Measurements from ENCODE around the gene MSI2. TPM values are rescaled to one million over a fixed set of nuclear protein-coding genes. Genes with fewer than 3 reads are reported as not detected.

Gene MSI2
- total RNA-seq, 2 donors from 2014 or later: 53.1 to 74.0 TPM

DNA sequence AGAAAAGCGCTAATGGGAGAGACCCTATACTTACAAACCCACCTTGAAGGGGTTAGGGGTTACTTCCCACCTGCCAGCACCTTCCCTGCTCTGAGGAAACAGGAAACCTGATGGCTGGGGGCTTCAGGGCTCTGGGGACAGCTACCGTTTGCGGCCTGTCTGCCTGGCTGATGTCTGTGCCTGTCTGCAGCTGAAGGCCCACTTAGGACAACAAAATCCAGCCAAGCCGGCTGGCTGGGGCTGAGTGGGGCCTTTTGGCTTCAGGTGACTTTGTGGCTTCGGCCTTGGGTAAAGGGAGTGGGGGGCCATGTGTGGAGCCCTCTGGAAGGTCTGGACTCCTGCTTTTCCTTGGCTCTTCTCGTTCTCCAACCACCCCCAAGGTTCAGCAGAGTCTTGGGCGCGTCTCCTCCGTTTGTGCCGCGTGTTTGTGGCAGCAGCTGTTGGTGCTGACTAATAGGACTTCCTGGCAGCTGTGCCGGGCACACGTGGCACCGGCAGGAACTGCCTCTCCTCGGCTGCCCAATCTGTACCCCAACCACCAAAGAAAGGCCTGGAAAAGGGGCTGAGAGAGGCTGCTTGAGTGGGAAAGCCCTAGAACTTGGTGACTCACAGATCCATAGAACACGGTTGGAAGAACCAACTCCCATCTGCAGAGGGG is 186.7 kb downstream of the MSI2 start:
- Histone ChIP-seq H3K4me3 (no peak overlapping the region), H3K36me3 (no peaks in the 10 kb centered on the region), H3K27ac (no peak overlapping the region), H3K9me3 (no peaks in the 10 kb centered on the region), H3K27me3 (replicated peaks; ENCODE audit: insufficient read depth) (no peaks in the 10 kb centered on the region), H3K4me1 (replicated peaks) (peaks cover 5% of the 10 kb centered on the region)
- WGBS: 51% methylated on average over 16 of the region's 16 CpGs
- intact Hi-C loops (cut with DNase I): no loop called here
- peak; percentile 45 for DNase-seq (ENCODE audit: low spot score)
- no peak for TF ChIP-seq POLR2A (IDR thresholded peaks at IDR 0.05)
- TF ChIP-seq POLR2AphosphoS5 (IDR thresholded peaks at IDR 0.05): peak; percentile 30

DNA sequence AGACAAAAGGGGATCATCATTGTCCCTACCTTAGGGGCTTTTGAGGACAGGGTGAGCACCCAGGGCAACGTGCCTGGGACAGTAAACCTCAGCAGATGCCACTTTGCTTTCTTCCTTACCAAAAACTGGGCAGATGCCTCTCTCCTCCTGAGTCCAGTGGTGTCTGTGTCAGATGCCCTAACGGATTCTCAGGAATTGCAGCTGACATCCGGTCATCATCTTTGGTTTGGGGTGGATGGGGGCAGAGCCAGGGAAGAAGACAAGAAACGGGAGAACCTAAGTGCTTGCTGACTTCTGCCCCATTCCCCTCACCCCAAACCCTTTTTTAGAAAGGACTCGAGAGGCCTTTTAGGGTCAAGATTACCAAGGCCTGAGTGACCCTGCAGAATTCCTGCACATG is 187.5 kb downstream of the MSI2 start:
- H3K27me3 ChIP-seq (replicated peaks; ENCODE audit: insufficient read depth): no peaks in the 10 kb centered on the region
- H3K4me3 ChIP-seq: no peak overlapping the region
- no peaks in the 10 kb centered on the region for H3K9me3 ChIP-seq
- no peak for TF ChIP-seq POLR2A (IDR thresholded peaks at IDR 0.05)
- TF ChIP-seq POLR2AphosphoS5 (IDR thresholded peaks at IDR 0.05): no peak
- TF ChIP-seq, protein P1, sequence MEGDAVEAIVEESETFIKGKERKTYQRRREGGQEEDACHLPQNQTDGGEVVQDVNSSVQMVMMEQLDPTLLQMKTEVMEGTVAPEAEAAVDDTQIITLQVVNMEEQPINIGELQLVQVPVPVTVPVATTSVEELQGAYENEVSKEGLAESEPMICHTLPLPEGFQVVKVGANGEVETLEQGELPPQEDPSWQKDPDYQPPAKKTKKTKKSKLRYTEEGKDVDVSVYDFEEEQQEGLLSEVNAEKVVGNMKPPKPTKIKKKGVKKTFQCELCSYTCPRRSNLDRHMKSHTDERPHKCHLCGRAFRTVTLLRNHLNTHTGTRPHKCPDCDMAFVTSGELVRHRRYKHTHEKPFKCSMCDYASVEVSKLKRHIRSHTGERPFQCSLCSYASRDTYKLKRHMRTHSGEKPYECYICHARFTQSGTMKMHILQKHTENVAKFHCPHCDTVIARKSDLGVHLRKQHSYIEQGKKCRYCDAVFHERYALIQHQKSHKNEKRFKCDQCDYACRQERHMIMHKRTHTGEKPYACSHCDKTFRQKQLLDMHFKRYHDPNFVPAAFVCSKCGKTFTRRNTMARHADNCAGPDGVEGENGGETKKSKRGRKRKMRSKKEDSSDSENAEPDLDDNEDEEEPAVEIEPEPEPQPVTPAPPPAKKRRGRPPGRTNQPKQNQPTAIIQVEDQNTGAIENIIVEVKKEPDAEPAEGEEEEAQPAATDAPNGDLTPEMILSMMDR (IDR thresholded peaks at IDR 0.05): no peak
- H3K4me1 ChIP-seq (replicated peaks): peaks cover 5% of the 10 kb centered on the region
- H3K27ac ChIP-seq: no peak overlapping the region
- H3K36me3 ChIP-seq: no peaks in the 10 kb centered on the region
- DNase-seq (ENCODE audit: low spot score): no peak
- intact Hi-C loops (cut with DNase I): no loop called here
- WGBS: 86% methylated on average over 5 of the region's 5 CpGs

DNA sequence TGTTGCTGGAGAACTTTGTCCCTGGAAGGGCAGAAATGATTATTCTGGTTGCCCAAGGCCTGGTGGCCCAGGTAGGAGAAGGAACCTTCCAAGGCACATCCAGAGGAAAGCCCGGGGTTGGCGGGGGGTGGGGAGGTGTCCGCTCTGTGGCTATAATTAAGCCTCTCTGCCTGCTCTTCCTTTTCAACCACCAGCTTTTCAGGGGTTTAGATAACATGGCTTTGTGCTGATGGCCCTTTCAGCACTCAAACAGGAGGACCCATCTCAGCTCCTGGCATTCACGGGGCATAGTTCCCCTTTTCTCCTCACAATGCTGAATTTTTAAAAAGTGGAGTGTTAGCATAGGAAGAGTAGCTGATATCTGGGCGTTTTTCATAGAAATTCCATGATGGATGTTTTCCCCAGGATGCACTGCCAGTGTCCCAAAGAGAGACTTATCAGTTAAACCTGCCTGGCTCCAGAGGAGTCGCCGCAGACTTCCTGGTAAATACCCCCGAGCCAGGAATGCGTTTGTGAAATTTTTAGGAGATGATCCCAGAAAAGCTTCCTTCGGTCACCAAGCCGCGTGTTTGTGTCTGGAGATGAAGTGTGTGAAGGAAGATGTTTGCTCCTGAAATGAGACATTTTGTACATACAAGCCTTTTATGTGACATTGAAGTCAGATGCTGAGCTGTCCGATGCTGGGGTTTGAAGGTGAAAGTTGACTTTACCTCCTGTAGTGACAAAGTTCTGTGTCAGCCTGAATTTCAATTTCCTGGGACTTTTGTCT is 188.5 kb downstream of the MSI2 start:
- Histone ChIP-seq H3K9me3 (no peaks in the 10 kb centered on the region), H3K36me3 (no peaks in the 10 kb centered on the region), H3K4me3 (no peak overlapping the region), H3K27ac (no peak overlapping the region), H3K27me3 (replicated peaks; ENCODE audit: insufficient read depth) (no peaks in the 10 kb centered on the region), H3K4me1 (replicated peaks) (peaks cover 5% of the 10 kb centered on the region)
- TF ChIP-seq, protein P1 (IDR thresholded peaks at IDR 0.05): no peak
- TF ChIP-seq POLR2A (IDR thresholded peaks at IDR 0.05): no peak
- no peak for TF ChIP-seq POLR2AphosphoS5 (IDR thresholded peaks at IDR 0.05)
- intact Hi-C loops (cut with DNase I): no loop called here
- 64% methylated on average over 13 of the region's 13 CpGs for WGBS
- no peak for DNase-seq (ENCODE audit: low spot score)

DNA sequence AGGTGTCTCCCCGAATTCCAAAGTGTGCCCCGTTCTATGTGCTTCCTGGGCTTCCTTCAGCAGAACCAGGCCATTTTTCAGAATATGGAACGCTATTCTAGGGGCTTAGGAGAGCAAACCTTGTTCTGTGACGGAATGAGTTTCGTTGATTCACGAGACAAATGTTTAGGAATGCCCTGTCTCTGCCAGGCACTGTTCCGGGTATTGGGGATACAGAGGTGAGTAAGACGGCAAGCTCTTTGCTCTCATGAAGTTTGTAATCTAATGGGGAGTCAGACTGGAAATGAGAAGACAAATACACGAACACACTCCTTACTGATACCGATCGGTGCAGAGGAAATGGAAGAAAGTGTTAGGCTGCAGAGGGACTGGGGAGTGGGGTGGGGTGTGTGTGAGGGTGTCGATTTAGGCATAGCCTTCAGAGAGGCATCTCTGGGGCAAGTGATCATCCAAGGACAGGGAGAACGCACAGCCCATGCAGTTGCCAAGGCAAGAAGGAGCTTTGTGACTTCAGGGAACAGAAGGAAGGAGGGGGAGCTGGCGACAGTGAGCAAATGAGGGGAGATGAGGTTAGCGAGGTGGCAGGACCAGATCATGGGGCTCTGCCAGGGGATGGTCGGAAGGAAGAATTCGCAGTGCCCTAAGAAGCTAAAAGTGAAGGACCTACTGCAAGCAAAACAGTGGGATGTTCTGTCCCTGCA is 189.6 kb downstream of the MSI2 start:
- TF ChIP-seq, protein P1 (IDR thresholded peaks at IDR 0.05): no peak
- TF ChIP-seq POLR2AphosphoS5 (IDR thresholded peaks at IDR 0.05) (no peak), POLR2A (IDR thresholded peaks at IDR 0.05) (no peak)

DNA sequence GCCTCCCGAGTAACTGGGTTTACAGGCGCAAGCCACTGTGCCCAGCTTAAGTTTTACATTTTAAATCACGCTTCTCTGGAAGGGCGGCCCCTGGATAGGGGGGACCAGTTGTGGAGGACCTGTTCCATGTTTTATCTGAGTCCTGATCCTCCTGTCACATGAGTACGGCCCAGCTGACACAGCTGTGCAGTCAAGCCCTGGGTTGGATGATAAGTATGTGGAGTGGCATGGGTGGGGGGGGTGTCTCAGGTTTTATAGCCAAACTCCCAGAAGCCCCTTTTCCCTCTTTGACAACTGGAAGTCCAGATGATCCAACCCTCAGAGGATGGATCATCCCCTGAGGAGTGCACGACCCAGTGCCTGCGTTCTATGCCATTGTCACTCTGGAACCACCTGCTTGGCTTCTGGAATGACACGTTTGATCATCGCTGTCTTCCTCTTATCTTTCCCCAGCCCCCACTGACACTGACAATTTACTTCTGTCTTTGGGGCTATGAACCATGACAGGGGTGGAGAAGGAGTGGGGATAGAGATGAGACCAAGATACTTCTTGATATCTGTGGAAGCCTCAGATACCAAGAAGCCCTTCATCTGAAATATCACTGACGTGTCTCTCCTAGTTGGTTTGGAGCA is 191.2 kb downstream of the MSI2 start:
- H3K27ac ChIP-seq: no peak overlapping the region
- intact Hi-C loops (cut with DNase I): no loop called here

More for the DNA sequence above, 189.6 kb downstream of the MSI2 start:
- Histone ChIP-seq H3K36me3 (no peaks in the 10 kb centered on the region), H3K27ac (no peak overlapping the region), H3K4me1 (replicated peaks) (peaks cover 5% of the 10 kb centered on the region), H3K27me3 (replicated peaks; ENCODE audit: insufficient read depth) (no peaks in the 10 kb centered on the region), H3K9me3 (no peaks in the 10 kb centered on the region), H3K4me3 (no peak overlapping the region)
- DNase-seq (ENCODE audit: low spot score): no peak
- intact Hi-C loops (cut with DNase I): no loop called here
- WGBS: 47% methylated on average over 17 of the region's 17 CpGs

More for the DNA sequence above, 191.2 kb downstream of the MSI2 start:
- Histone ChIP-seq H3K36me3 (no peaks in the 10 kb centered on the region), H3K27me3 (replicated peaks; ENCODE audit: insufficient read depth) (no peaks in the 10 kb centered on the region), H3K9me3 (no peaks in the 10 kb centered on the region), H3K4me3 (no peak overlapping the region), H3K4me1 (replicated peaks) (peaks cover 4% of the 10 kb centered on the region)
- WGBS: 93% methylated on average over 10 of the region's 10 CpGs
- TF ChIP-seq, protein P1 (IDR thresholded peaks at IDR 0.05): no peak
- TF ChIP-seq POLR2AphosphoS5 (IDR thresholded peaks at IDR 0.05): no peak
- TF ChIP-seq POLR2A (IDR thresholded peaks at IDR 0.05): no peak
- no peak for DNase-seq (ENCODE audit: low spot score)
